Fibroblast of skin of left biceps (primary cell): Measurements from ENCODE around the gene PTPN9.
"Not testable (repeated sequence)": the region's sequence is repeated elsewhere in the genome, so short reads cannot be mapped to it uniquely, and the experiment has no call there.

Experiments used
- DNase-seq, 2 experiments: peaks; one replicate each; pipeline ENCODE4 v3.0.0-alpha.2; 2013; ENCODE audit warnings: low read depth in 2 of 2

PTPN9 gene

GRCh38 chr15:75578948-75579920 lies at the start of gene PTPN9:
Gene PTPN9 (minus strand): TSS chr15:75579315. CDS start chr15:75578776, 539 bp downstream.
- peak; percentile 54 for DNase-seq

- DNase-seq, result peak; percentile 72 to 79
Measured at GRCh38 chr15:75625542-75626347, 46.6 kb upstream of the PTPN9 start, which contains the start of gene SNUPN. Gene SNUPN (minus strand): TSS chr15:75625725. CDS start chr15:75621051, 4,674 bp downstream.

- DNase-seq, result no peak
Measured at GRCh38 chr15:75622505-75622904, 43.4 kb upstream of the PTPN9 start.

GRCh38 chr15:75620841-75621391 lies 41.8 kb upstream of the PTPN9 start:
- DNase-seq, result peak; percentile 81 to 83

DNA sequence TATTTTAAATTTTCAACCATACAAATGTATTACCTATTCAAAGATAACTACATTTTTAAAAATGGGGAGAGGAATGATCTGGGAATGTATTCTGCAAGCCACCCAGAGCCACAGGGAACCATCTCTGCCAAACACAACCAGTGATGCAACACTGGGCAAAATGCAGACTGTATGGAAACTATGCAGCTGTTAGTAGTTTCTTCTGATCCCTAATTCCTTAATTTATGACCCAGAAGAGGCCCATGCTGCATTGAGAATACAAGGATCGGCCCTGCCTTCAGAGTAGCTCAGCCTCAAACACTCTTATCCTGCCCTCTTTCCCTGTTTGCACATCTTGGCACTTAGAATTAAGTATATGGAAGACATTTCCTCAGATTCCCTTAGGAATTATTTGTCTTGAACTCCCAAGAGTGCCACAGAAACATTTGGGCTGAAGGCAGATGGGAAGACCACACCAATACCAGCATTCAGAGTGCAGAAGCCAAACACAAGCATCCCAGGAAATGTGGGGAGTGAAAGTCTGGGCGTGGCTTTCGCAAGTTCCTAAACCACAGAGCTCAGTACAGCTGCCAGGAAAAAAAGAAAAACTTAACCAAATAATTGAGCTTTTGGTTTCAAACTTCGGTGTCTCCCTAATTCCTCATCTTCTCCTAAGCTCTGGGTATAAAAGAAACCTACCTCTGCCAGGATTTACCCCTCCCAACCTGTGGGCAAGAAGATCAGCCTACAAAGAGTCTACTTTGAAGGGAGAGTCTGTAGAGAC lies 41.1 kb upstream of the PTPN9 start:
- DNase-seq, result peak; percentile 66 to 68

- no peak for DNase-seq
Measured at GRCh38 chr15:75616766-75617165, 37.7 kb upstream of the PTPN9 start.

GRCh38 chr15:75606711-75607699 lies 27.9 kb upstream of the PTPN9 start:
- no peak for DNase-seq

DNA sequence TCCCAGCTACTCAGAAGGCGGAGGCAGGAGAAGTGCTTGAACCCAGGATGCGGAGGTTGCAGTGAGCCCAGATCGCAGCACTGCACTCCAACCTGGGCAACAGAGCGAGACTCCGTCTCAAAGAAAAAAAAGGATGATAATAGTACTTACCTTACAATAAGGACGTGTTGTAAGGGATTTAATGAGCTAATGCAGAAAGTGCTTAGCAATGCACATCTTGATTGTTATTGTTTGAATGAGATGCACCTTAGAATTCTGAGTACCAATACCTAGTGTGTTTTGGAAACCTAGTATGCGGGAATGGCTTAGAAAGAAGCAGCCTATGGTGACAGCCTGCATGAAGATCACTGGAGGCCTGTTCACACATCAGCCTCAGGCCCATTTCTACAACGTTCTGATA lies 26.9 kb upstream of the PTPN9 start:
- DNase-seq, result no peak

DNA sequence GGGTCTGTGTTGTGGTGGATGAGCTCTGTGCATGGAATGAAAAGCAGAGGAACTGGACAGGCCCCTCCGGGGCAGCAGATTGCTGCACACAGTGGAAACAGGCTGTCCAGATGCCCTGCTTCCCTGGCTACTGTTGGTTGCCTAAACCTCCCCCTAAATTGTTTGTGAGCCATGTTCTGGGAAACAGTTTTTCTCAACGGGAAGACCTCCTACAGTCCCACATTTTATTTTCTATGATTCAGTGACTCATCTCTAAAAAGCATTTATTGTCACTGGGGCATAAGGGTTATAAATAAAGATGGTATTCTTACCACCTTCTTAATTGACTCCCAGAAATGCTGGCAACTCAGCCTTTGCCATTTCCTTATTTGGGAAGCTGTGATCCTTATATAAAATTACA lies 20.3 kb upstream of the PTPN9 start:
- no peak for DNase-seq

DNA sequence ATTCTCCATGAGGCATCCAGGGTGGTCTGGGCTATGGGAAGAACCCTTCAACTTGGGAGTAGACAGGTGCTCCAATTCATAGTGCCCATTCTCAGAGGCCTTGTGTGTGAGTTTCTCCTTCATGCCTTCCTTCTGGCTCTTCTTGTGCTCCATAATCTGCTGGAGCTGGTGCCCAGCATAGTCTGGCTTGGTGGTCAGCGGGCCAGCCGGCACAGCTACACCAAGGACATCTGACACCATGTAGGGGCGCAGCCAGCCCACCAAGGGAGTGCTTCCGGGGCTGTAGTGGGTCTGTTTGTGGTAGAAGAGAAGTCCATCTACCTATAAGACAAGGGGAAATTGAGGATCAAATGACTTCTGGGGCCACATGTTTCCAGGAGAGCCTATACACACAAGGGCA lies 19.2 kb upstream of the PTPN9 start:
- no peak for DNase-seq

- no peak for DNase-seq
Measured at GRCh38 chr15:75597667-75598341, 18.7 kb upstream of the PTPN9 start.

GRCh38 chr15:75596703-75597345 lies 17.7 kb upstream of the PTPN9 start:
- DNase-seq, result no peak

DNA sequence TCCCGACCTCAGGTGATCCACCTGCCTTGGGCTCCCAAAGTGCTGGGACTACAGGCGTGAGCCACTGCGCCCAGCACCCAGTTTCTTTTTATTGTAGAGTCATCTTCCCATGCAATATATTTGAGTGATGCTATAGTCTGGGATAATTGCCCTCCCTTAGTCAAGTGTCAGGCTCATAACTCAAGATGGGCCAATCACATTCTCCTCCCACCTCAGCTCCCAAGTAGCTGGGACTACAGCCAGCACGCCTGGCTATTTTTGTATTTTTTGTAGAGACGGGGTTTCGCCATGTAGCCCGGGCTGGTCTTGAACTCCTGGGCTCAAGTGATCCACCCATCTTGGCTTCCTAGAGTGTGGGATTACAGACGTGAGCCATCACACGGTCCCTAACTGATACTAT lies 15.2 kb upstream of the PTPN9 start:
- no peak for DNase-seq

GRCh38 chr15:75591655-75592364 lies 12.7 kb upstream of the PTPN9 start:
- DNase-seq, result no peak

DNA sequence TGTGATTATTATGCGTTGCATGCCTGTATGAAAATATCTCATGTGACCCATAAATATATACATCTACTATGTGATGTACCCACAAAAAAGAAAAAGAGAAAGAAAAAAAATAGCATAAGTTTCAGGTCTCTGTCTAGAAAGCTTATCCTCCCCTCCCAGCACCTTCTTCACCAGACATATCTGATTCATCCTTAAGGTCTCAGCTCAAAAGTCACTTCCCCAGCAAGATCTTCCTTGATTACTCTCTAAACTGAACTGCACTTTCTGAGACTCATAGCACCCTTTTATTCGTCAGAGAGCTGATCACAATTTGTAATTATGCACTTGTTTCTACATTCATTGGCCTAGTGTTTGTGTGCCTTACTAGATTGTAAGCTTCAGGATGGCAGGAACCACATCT lies 11.1 kb upstream of the PTPN9 start:
- DNase-seq, result no peak

- no peak for DNase-seq
Measured at GRCh38 chr15:75589071-75589470, 10.0 kb upstream of the PTPN9 start.

DNA sequence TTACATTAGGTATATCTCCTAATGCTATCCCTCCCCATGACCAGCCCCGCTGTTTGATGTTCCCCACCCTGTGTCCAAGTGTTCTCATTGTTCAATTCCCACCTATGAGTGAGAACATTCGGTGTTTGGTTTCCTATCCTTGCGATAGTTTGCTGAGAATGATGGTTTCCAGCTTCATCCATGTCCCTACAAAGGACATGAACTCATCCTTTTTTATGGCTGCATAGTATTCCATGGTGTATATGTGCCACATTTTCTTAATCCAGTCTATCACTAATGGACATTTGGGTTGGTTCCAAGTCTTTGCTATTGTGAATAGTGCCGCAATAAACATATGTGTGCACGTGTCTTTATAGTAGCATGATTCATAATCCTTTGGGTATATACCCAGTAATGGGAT lies 7.3 kb upstream of the PTPN9 start:
- DNase-seq, result not testable (repeated sequence)

GRCh38 chr15:75584121-75584520 lies 5.0 kb upstream of the PTPN9 start:
- no peak for DNase-seq
